K562 treated with DMSO at 1 percent for 4 hours (cell line): Measurements from ENCODE around the gene DMRTA1. TPM values are rescaled to one million over a fixed set of nuclear protein-coding genes. Genes with fewer than 3 reads are reported as not detected.

Source experiments
- total RNA-seq: library from RNA; unstranded; fragments of 300-600 nt; gene quantifications from 2 replicates; pipeline ENCODE4 v1.2.3, GENCODE V29; 2022; ENCODE audit not compliant: insufficient read depth

DMRTA1 gene
- total RNA-seq = not detected in 2 replicates

GRCh38 chr9:22446589-22446949 lies at the start of gene DMRTA1:
DMRTA1 (plus strand) TSS chr9:22446824; CDS start chr9:22447066, 242 bp downstream.

